HCT116 (cell line): Measurements from ENCODE around the gene SF3B1. TPM values are rescaled to one million over a fixed set of nuclear protein-coding genes. Genes with fewer than 3 reads are reported as not detected.
"Not testable (repeated sequence)": the region's sequence is repeated elsewhere in the genome, so short reads cannot be mapped to it uniquely, and the experiment has no call there.

Experiments used
- ATAC-seq: fragments of 200-7000 bp; cut with Tn5 transposase; 2 replicates; pipeline ENCODE4 v1.9.1; 2020; ENCODE audit warnings: mild to moderate bottlenecking, moderate library complexity
- BruUV-seq: library from RNA; stranded (reverse); fragments of 400-500 nt; replicated peaks from 2 replicates; lab custom pipeline; 2021; lab: Mats Ljungman, UMichigan
- CTCF ChIA-PET: fragments of 300-600 bp; sonication (Branson Sonifier 250); formaldehyde crosslinking; loops from one replicate; lab custom pipeline; 2021; ENCODE audit warnings: antibody characterized with exemption; lab: Charles Lee
- POLR2A ChIA-PET: fragments of 300-600, 350-600 bp; sonication (Branson Sonifier 250); formaldehyde crosslinking; loops from one replicate; lab custom pipeline; 2021; ENCODE audit warnings: antibody characterized with exemption; lab: Charles Lee
- RAD21 ChIA-PET, 2 experiments: fragments of 300-600 bp; sonication (Branson Sonifier 250); formaldehyde crosslinking; loops; one replicate each; lab custom pipeline; 2023; ENCODE audit warnings: low total read pairs in 2 of 2; ENCODE audit not compliant: uncharacterized antibody in 2 of 2, unreplicated experiment in 2 of 2, low non-redundant PET in 1 of 2; lab: Charles Lee
- DNase-seq: peaks from one replicate; pipeline ENCODE4 v3.0.0-alpha.2; 2010; ENCODE audit warnings: low read depth, low spot score
- H2AFZ ChIP-seq: fragments of 200-600 bp; shearing (Covaris generic), sonication (generic); 2 replicates; pipeline ENCODE4 v1.6.1; 2017; ENCODE audit warnings: low read depth, mixed run types, mixed read lengths, antibody characterized with exemption, low read length; ENCODE audit not compliant: poor library complexity, severe bottlenecking
- H3K27ac ChIP-seq: 2 replicates; pipeline ENCODE4 v1.5.1; 2012; ENCODE audit warnings: low read depth, low read length
- H3K27me3 ChIP-seq: fragments of 200-600 bp; sonication (generic); 2 replicates; pipeline ENCODE4 v1.6.1; 2016; ENCODE audit warnings: mixed run types, low read length, mixed read lengths; ENCODE audit not compliant: insufficient read depth
- H3K36me3 ChIP-seq, 2 experiments: fragments of 200-500 bp in 1 of 2; fragments of 200-600 bp in 1 of 2; sonication (Bioruptor generic) in 1 of 2; sonication (generic) in 1 of 2; 2 replicates each; pipeline versions ENCODE4 v1.5.1 to v1.6.1; 2014 to 2016; ENCODE audit warnings: low read length in 2 of 2, inconsistent platforms in 1 of 2, mixed read lengths in 1 of 2, mixed run types in 1 of 2; ENCODE audit not compliant: insufficient read depth in 2 of 2, control insufficient read depth in 1 of 2
- H3K4me1 ChIP-seq, 2 experiments: fragments of 200-600 bp in 1 of 2; sonication (generic) in 1 of 2; 2 replicates each; pipeline versions ENCODE4 v1.5.1 to v1.6.1; 2012 to 2017; ENCODE audit warnings: low read length in 2 of 2, inconsistent platforms in 1 of 2, mild to moderate bottlenecking in 1 of 2, mixed read lengths in 1 of 2, mixed run types in 1 of 2, moderate library complexity in 1 of 2; ENCODE audit not compliant: insufficient read depth in 2 of 2, control insufficient read depth in 1 of 2
- H3K4me2 ChIP-seq: fragments of 200-600 bp; sonication (generic); 2 replicates; pipeline ENCODE4 v1.6.1; 2017; ENCODE audit warnings: mixed run types, low read length, mixed read lengths
- H3K4me3 ChIP-seq, 2 experiments: fragments of 200-600 bp in 1 of 2; sonication (generic) in 1 of 2; replicated peaks in 1 of 2; 2 replicates each; pipeline ENCODE4 v1.5.1; 2011 to 2016; ENCODE audit warnings: low read length in 2 of 2, control low read depth in 1 of 2, low read depth in 1 of 2, mild to moderate bottlenecking in 1 of 2, mixed read lengths in 1 of 2, mixed run types in 1 of 2
- H3K79me2 ChIP-seq: fragments of 200-600 bp; sonication (generic); 2 replicates; pipeline ENCODE4 v1.6.1; 2017; ENCODE audit warnings: mild to moderate bottlenecking, mixed run types, low read length, moderate library complexity, mixed read lengths; ENCODE audit not compliant: insufficient read depth
- H3K9ac ChIP-seq: fragments of 200-600 bp; sonication (generic); 2 replicates; pipeline ENCODE4 v1.6.1; 2016; ENCODE audit warnings: low read length, mixed read lengths
- H3K9me2 ChIP-seq: fragments of 200-600 bp; sonication (generic), shearing (Covaris generic); 2 replicates; pipeline ENCODE4 v1.6.1; 2017; ENCODE audit warnings: mixed run types, mild to moderate bottlenecking, moderate library complexity; ENCODE audit not compliant: insufficient read depth
- H3K9me3 ChIP-seq, 2 experiments: fragments of 200-500 bp in 1 of 2; fragments of 200-600 bp in 1 of 2; sonication (Bioruptor generic) in 1 of 2; sonication (generic) in 1 of 2; 2 replicates each; pipeline ENCODE4 v1.6.1; 2014 to 2017; ENCODE audit warnings: low read length in 2 of 2, mixed read lengths in 2 of 2, inconsistent platforms in 1 of 2, low read depth in 1 of 2, mild to moderate bottlenecking in 1 of 2, mixed run types in 1 of 2, moderate library complexity in 1 of 2; ENCODE audit not compliant: control insufficient read depth in 1 of 2, insufficient read depth in 1 of 2
- H4K20me1 ChIP-seq: fragments of 200-600 bp; sonication (generic), shearing (Covaris generic); 2 replicates; pipeline ENCODE4 v1.6.1; 2017; ENCODE audit warnings: mixed run types, mild to moderate bottlenecking, moderate library complexity; ENCODE audit not compliant: insufficient read depth
- CBX3 ChIP-seq: IDR thresholded peaks from 2 replicates; pipeline ENCODE4 v1.6.1; 2012; ENCODE audit warnings: low read depth
- ELF1 ChIP-seq: IDR thresholded peaks from 2 replicates; pipeline ENCODE4 v1.6.1; 2012; ENCODE audit warnings: low read depth, borderline replicate concordance
- EZH2 ChIP-seq: fragments of 200-600 bp; sonication (generic); IDR thresholded peaks from 2 replicates; pipeline ENCODE4 v1.6.1; 2017; ENCODE audit warnings: antibody characterized with exemption, mixed run types
- EZH2phosphoT487 ChIP-seq: fragments of 200-600 bp; IDR thresholded peaks from 2 replicates; pipeline ENCODE4 v1.6.1; 2018; ENCODE audit warnings: antibody characterized with exemption, borderline replicate concordance
- FOSL1 ChIP-seq: IDR thresholded peaks from 2 replicates; pipeline ENCODE4 v1.6.1; 2012; ENCODE audit warnings: low read depth
- RAD21 ChIP-seq: IDR thresholded peaks from 2 replicates; pipeline ENCODE4 v1.6.1; 2012; ENCODE audit warnings: low read depth, mild to moderate bottlenecking
- ZFX ChIP-seq: fragments of 450-650 bp; IDR thresholded peaks from 2 replicates; pipeline ENCODE4 v1.6.1; 2017
- intact Hi-C: fragments of 100-400 bp; cut with micrococcal nuclease; formaldehyde crosslinking; loops from 2 replicates; pipeline ENCODE4 v1.10.0; 2022
- total RNA-seq: library from RNA; stranded (reverse); gene quantifications from one replicate; pipeline ENCODE4 v1.2.1, GENCODE V29; 2021; ENCODE audit not compliant: unreplicated experiment
- TF ChIP-seq, protein P1 (sequence below), 3 experiments: fragments of 200-600 bp in 1 of 3; sonication (generic) in 1 of 3; IDR thresholded peaks in 2 of 3; conservative IDR thresholded peaks in 1 of 3; 2 replicates each; pipeline ENCODE4 v1.5.1; 2012 to 2017; ENCODE audit warnings: low read depth in 2 of 3, low read length in 2 of 3, antibody characterized with exemption in 1 of 3, borderline replicate concordance in 1 of 3, control low read depth in 1 of 3, mild to moderate bottlenecking in 1 of 3, mixed read lengths in 1 of 3, mixed run types in 1 of 3, moderate library complexity in 1 of 3; ENCODE audit not compliant: insufficient read depth in 1 of 3

SF3B1 gene
- total RNA-seq, 1 experiment from 2014 or later, result 282 TPM

DNA sequence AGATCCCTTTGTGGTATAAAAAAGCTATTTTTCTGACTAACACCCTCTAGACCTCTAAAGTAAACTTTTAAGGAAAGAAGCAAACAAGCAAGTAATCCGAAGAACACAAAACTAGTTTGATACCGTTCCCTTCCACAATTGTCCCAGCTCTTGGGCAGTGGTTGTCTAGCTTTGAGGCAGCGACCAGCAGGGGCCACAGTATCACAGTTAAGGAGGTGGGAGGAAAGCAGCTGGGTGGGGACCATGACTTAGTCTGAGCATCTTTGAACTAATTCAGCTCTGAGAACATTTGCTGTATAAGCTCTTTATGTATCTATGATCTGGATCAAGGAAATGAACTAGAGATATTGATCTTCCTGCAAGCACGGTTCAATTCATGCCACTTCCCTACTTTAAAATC, 51.0 kb downstream of the SF3B1 start:
- 0 out of 2 replicates have a peak, but pooled peaks have one; percentile 35 for ATAC-seq
- CTCF ChIA-PET, result interaction anchor here (1.0 to 1.2 kb wide), 2 partner anchors 395 to 913 kb away, joined by 3 to 5 read pairs; no protein-coding TSS in a partner anchor
- H3K4me3 ChIP-seq, result no peak overlapping the region
- no peaks in the 10 kb centered on the region for H3K27me3 ChIP-seq
- no peak overlapping the region for H3K4me2 ChIP-seq
- H3K36me3 ChIP-seq, result no peaks in the 10 kb centered on the region
- no peaks in the 10 kb centered on the region for H3K79me2 ChIP-seq
- H3K27ac ChIP-seq, result no peak overlapping the region
- BruUV-seq, result no TSS peak
- TF ChIP-seq, protein P1, sequence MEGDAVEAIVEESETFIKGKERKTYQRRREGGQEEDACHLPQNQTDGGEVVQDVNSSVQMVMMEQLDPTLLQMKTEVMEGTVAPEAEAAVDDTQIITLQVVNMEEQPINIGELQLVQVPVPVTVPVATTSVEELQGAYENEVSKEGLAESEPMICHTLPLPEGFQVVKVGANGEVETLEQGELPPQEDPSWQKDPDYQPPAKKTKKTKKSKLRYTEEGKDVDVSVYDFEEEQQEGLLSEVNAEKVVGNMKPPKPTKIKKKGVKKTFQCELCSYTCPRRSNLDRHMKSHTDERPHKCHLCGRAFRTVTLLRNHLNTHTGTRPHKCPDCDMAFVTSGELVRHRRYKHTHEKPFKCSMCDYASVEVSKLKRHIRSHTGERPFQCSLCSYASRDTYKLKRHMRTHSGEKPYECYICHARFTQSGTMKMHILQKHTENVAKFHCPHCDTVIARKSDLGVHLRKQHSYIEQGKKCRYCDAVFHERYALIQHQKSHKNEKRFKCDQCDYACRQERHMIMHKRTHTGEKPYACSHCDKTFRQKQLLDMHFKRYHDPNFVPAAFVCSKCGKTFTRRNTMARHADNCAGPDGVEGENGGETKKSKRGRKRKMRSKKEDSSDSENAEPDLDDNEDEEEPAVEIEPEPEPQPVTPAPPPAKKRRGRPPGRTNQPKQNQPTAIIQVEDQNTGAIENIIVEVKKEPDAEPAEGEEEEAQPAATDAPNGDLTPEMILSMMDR (IDR thresholded peaks at IDR 0.05 in 2 of 3, conservative IDR thresholded peaks at IDR 0.05 in 1 of 3; ENCODE audit: borderline replicate concordance in 1 of 3, insufficient read depth in 1 of 3, low read depth in 2 of 3, low read length in 2 of 3), result 0 out of 6 replicates have a peak, but pooled peaks of 2 of the 3 experiments have one; percentile 5 to 11
- peak; percentile 43 for TF ChIP-seq RAD21
- no peak for TF ChIP-seq EZH2phosphoT487
- TF ChIP-seq, all 23 proteins: peak for 2
- no peak overlapping the region for H3K9ac ChIP-seq
- POLR2A ChIA-PET, result no interaction called here
- H2AFZ ChIP-seq, result no peak overlapping the region
- no peak for DNase-seq
- H3K4me1 ChIP-seq, result no peaks in the 10 kb centered on the region
- H3K9me2 ChIP-seq, result no peaks in the 10 kb centered on the region
- intact Hi-C loops, result loop anchor here (10.0 kb wide), 1 partner anchor 1089 kb away; no protein-coding TSS in a partner anchor
- H4K20me1 ChIP-seq, result no peaks in the 10 kb centered on the region
- no peaks in the 10 kb centered on the region for H3K9me3 ChIP-seq
- RAD21 ChIA-PET, result interaction anchor here in 1 of 2 experiments (0.5 kb wide), 1 partner anchor 430 kb away, joined by 4 read pairs; no protein-coding TSS in a partner anchor

DNA sequence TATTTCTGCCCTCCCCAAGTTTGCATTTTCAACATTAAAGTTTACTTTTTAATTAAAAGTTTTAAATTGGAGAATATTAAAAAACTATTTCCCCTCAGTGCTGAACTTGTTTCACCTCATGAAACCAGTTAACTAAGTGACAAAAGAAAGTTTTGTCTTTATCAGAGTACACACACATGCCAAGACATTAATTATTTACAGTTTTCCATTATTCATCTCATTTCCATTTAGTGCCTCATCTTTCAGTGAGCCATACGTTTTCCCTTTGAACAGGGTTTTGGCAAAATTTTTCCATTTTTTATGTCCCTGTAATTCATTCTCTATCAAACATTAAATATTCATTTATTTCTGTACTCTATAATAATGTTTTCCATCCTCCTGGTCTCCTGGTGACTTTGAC, 53.2 kb downstream of the SF3B1 start:
- Histone ChIP-seq H2AFZ (no peak overlapping the region), H3K27ac (no peak overlapping the region), H3K9me2 (no peaks in the 10 kb centered on the region), H3K27me3 (no peaks in the 10 kb centered on the region), H3K36me3 (no peaks in the 10 kb centered on the region), H4K20me1 (no peaks in the 10 kb centered on the region), H3K79me2 (no peaks in the 10 kb centered on the region), H3K9ac (no peak overlapping the region), H3K9me3 (no peaks in the 10 kb centered on the region), H3K4me2 (no peak overlapping the region), H3K4me3 (no peak overlapping the region), H3K4me1 (no peaks in the 10 kb centered on the region)
- RAD21 ChIA-PET, result no interaction called here
- CTCF ChIA-PET, result no interaction called here
- no peak for DNase-seq
- BruUV-seq, result no TSS peak
- TF ChIP-seq ZFX (no peak), EZH2 (no peak), FOSL1 (no peak), ELF1 (no peak), CBX3 (no peak)
- intact Hi-C loops, result loop anchor here (10.0 kb wide), 1 partner anchor 1087 kb away; no protein-coding TSS in a partner anchor
- POLR2A ChIA-PET, result no interaction called here
- ATAC-seq, result no peak

DNA sequence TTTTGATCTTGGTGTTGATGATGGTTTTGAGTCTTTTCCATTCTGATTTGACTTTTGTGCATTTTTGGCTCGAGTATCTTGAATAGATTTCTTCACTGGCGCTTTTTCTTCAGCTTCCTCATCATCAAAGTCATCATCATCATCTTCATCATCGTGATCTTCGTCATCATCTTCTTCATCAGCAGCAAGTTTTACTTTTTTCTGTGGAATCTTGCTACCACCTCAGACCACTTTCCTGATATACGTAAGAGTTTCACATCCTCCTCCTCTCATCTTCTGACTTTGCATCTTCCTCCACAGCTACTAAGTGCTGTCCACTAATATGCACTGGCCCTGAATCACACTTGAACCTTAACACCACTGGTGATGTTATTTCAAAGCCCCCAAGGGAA, 54.9 kb downstream of the SF3B1 start:
- H3K27ac ChIP-seq, ATAC-seq, CTCF ChIA-PET, DNase-seq, H3K9me3 ChIP-seq, H3K4me3 ChIP-seq, H4K20me1 ChIP-seq, H2AFZ ChIP-seq, RAD21 ChIA-PET, H3K36me3 ChIP-seq, H3K9me2 ChIP-seq, POLR2A ChIA-PET, BruUV-seq, H3K4me1 ChIP-seq, H3K27me3 ChIP-seq, H3K79me2 ChIP-seq, H3K4me2 ChIP-seq, H3K9ac ChIP-seq: not testable (repeated sequence)
- intact Hi-C loops, result loop anchor here (2.0 to 10.0 kb wide), 5 partner anchors 367 to 1245 kb away; no protein-coding TSS in a partner anchor
